B cell (primary cell): Measurements from ENCODE around the gene GUCA2B. TPM values are rescaled to one million over a fixed set of nuclear protein-coding genes. Genes with fewer than 3 reads are reported as not detected.

Experiments used
- ATAC-seq: fragments of 200-7000 bp; cut with Tn5 transposase; one replicate; pipeline ENCODE4 v1.10.0; 2021; ENCODE audit warnings: low read depth, mild to moderate bottlenecking, moderate number of reproducible peaks, moderate library complexity
- CTCF ChIA-PET: fragments of 350-600 bp; sonication (Branson Sonifier 250); formaldehyde crosslinking; loops from one replicate; lab custom pipeline; 2021; ENCODE audit warnings: antibody characterized with exemption, inconsistent platforms; lab: Charles Lee
- POLR2A ChIA-PET: fragments of 350-600 bp; sonication (Branson Sonifier 250); formaldehyde crosslinking; loops from one replicate; lab custom pipeline; 2021; ENCODE audit warnings: antibody characterized with exemption; lab: Charles Lee
- DNase-seq: peaks from one replicate; pipeline ENCODE4 v3.0.0; 2013
- H2AFZ ChIP-seq: 2 replicates; pipeline ENCODE4 v1.6.1; 2012; ENCODE audit warnings: mild to moderate bottlenecking, low read depth, low read length; ENCODE audit not compliant: insufficient read depth, poor library complexity, severe bottlenecking
- H3K27ac ChIP-seq, 2 donors: 1 replicate in 1 of 2; 2 replicates in 1 of 2; pipeline ENCODE4 v1.5.1; 2012 to 2013; ENCODE audit warnings: low read length in 2 of 2, mild to moderate bottlenecking in 2 of 2, moderate library complexity in 1 of 2
- H3K27me3 ChIP-seq, 4 experiments: fragments of 200-600 bp in 1 of 4; sonication (generic) in 1 of 4; replicated peaks in 1 of 4; 1 replicate in 2 of 4; 2 replicates in 2 of 4; pipeline versions ENCODE4 v1.6.1 to v1.7.0; 2013 to 2016; ENCODE audit warnings: low read length in 3 of 4, mild to moderate bottlenecking in 2 of 4, mixed read lengths in 1 of 4, moderate library complexity in 1 of 4; ENCODE audit not compliant: insufficient read depth in 4 of 4, control insufficient read depth in 3 of 4; ENCODE audit errors: control extremely low read depth in 1 of 4
- H3K36me3 ChIP-seq, 2 experiments: replicated peaks in 1 of 2; 1 replicate in 1 of 2; 2 replicates in 1 of 2; pipeline versions ENCODE4 v1.6.1 to v1.7.1; 2013; ENCODE audit warnings: low read length in 1 of 2; ENCODE audit not compliant: insufficient read depth in 2 of 2, control insufficient read depth in 1 of 2; ENCODE audit errors: control extremely low read depth in 1 of 2, extremely low read depth in 1 of 2
- H3K4me1 ChIP-seq, 2 donors: fragments of 200-600 bp in 1 of 2; sonication (generic) in 1 of 2; 1 replicate in 1 of 2; 2 replicates in 1 of 2; pipeline versions ENCODE4 v1.5.1 to v1.6.1; 2013 to 2017; ENCODE audit warnings: low read length in 2 of 2; ENCODE audit not compliant: control insufficient read depth in 2 of 2, insufficient read depth in 2 of 2
- H3K4me2 ChIP-seq: replicated peaks from 2 replicates; pipeline ENCODE3; 2012; ENCODE audit warnings: mild to moderate bottlenecking, low read depth, low read length; ENCODE audit not compliant: poor library complexity, severe bottlenecking
- H3K4me3 ChIP-seq, 5 experiments: fragments of 200-600 bp in 1 of 5; sonication (generic) in 1 of 5; 1 replicate in 3 of 5; 2 replicates in 2 of 5; pipeline versions ENCODE4 v1.5.1 to v1.7.0; 2011 to 2016; ENCODE audit warnings: low read length in 4 of 5, mild to moderate bottlenecking in 4 of 5, low read depth in 2 of 5, control low read depth in 1 of 5, moderate library complexity in 1 of 5; ENCODE audit not compliant: insufficient read depth in 1 of 5; ENCODE audit errors: control extremely low read depth in 1 of 5, extremely low read depth in 1 of 5
- H3K79me2 ChIP-seq: fragments of 200-600 bp; sonication (generic); one replicate; pipeline ENCODE4 v1.6.0; 2016; ENCODE audit warnings: low read length; ENCODE audit not compliant: control insufficient read depth, insufficient read depth
- H3K9ac ChIP-seq: fragments of 200-600 bp; sonication (generic); 2 replicates; pipeline ENCODE4 v1.6.1; 2017; ENCODE audit warnings: mild to moderate bottlenecking, low read length, moderate library complexity
- H3K9me3 ChIP-seq, 3 donors: one replicate each; pipeline versions ENCODE4 v1.6.1 to v1.7.1; 2013; ENCODE audit warnings: low read length in 2 of 3; ENCODE audit not compliant: control insufficient read depth in 2 of 3, insufficient read depth in 1 of 3; ENCODE audit errors: control extremely low read depth in 1 of 3
- H4K20me1 ChIP-seq: 2 replicates; pipeline ENCODE4 v1.6.0; 2012; ENCODE audit warnings: mild to moderate bottlenecking, low read length; ENCODE audit not compliant: insufficient read depth, control insufficient read depth, poor library complexity, severe bottlenecking
- H3K27ac Mint-ChIP-seq: one replicate; pipeline ENCODE4 v1.8.0; 2021; ENCODE audit warnings: mixed read lengths
- H3K27me3 Mint-ChIP-seq: one replicate; pipeline ENCODE4 v1.8.0; 2021; ENCODE audit warnings: mixed read lengths
- H3K4me1 Mint-ChIP-seq: one replicate; pipeline ENCODE4 v1.8.0; 2021; ENCODE audit warnings: mixed read lengths
- H3K4me3 Mint-ChIP-seq: one replicate; pipeline ENCODE4 v1.8.0; 2021; ENCODE audit warnings: mixed read lengths
- H3K9me3 Mint-ChIP-seq: one replicate; pipeline ENCODE4 v1.8.0; 2022; ENCODE audit warnings: mixed read lengths; ENCODE audit not compliant: insufficient read depth
- CTCF ChIP-seq: fragments of 200-600 bp; IDR thresholded peaks from one replicate; pipeline ENCODE4 v1.8.0; 2022; ENCODE audit warnings: antibody characterized with exemption, mild to moderate bottlenecking
- EZH2 ChIP-seq: IDR thresholded peaks from 2 replicates; pipeline ENCODE4 v1.6.1; 2012; ENCODE audit warnings: borderline replicate concordance, low read depth, mild to moderate bottlenecking, moderate library complexity, low read length; ENCODE audit not compliant: insufficient read depth, poor library complexity, severe bottlenecking
- WGBS: methylation state at CpG from one replicate; pipeline ENCODE4 v1.1.5; 2013; ENCODE audit warnings: missing lambda C conversion rate; ENCODE audit not compliant: insufficient coverage; 5-methylcytosine and 5-hydroxymethylcytosine counted together
- intact Hi-C: fragments of 100-400 bp; cut with micrococcal nuclease; formaldehyde crosslinking; loops from one replicate; pipeline ENCODE4 v1.10.0; 2022
- polyA plus RNA-seq: library from polyadenylated mRNA; depleted of rRNA; stranded (reverse); fragments of >200 nt; gene quantifications from 2 replicates; pipeline ENCODE4 v1.2.3, GENCODE V29; 2012
- total RNA-seq, 2 donors: library from RNA; stranded (reverse); fragments of 120-200 nt in 1 of 2; gene quantifications; 1 replicate in 1 of 2; 2 replicates in 1 of 2; pipeline versions ENCODE4 v1.2.3 to v1.2.4, GENCODE V29; 2013 to 2022

The GUCA2B gene
- total and polyA plus RNA-seq, 2 donors (not counting 1 experiment from before 2014, with no cell fraction given) = not detected

DNA sequence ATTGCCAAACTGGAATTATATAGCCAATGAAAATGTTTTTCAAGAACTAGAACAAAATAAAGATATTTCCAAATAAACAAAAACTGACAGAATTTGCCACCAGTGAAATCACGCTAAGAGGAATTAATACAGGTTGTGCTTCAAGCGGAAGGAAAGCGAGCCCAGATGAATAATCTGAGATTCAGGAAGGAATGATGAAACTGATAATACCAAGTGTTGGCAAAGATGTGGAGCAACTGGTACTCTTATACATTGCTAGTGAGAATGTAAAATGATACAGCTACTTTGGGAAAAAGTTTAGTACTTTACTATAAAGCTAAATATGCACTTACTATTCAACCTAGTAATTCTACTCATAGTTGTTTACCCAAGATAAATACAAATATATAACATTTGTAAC lies 30.8 kb upstream of the GUCA2B start:
- DNase-seq (no peak), ATAC-seq (no peak)
- no peak overlapping the region for H3K4me2 ChIP-seq
- no peaks in the 10 kb centered on the region for H3K9me3 ChIP-seq
- H3K9ac ChIP-seq = no peak overlapping the region
- intact Hi-C loops = no loop called here
- no peaks in the 10 kb centered on the region for H4K20me1 ChIP-seq
- peaks cover 0 to 2% (median 0%) of the 10 kb centered on the region in 4 experiments for H3K27me3 ChIP-seq
- H3K4me3 ChIP-seq = no peak overlapping the region
- ChIA-PET CTCF (no interaction called here), POLR2A (no interaction called here)
- H3K79me2 ChIP-seq = no peaks in the 10 kb centered on the region
- no peaks in the 10 kb centered on the region for H3K4me1 ChIP-seq
- H3K9me3 Mint-ChIP-seq = no peaks in the 10 kb centered on the region
- no peak overlapping the region for H3K27ac ChIP-seq
- no peak for TF ChIP-seq EZH2
- no peak for TF ChIP-seq CTCF
- H2AFZ ChIP-seq = no peak overlapping the region
- H3K27me3 Mint-ChIP-seq = peaks cover 24% of the 10 kb centered on the region
- H3K4me3 Mint-ChIP-seq = no peak overlapping the region
- WGBS = 100% methylated on average over 3 of the region's 3 CpGs
- H3K4me1 Mint-ChIP-seq = no peaks in the 10 kb centered on the region
- no peak overlapping the region for H3K27ac Mint-ChIP-seq
- H3K36me3 ChIP-seq = no peaks in the 10 kb centered on the region

- intact Hi-C loops = no loop called here
- ChIA-PET POLR2A (no interaction called here), CTCF (no interaction called here)
- ATAC-seq = no peak
- no peak overlapping the region for H3K27ac ChIP-seq
- H3K9ac ChIP-seq = no peak overlapping the region
- Mint-ChIP-seq H3K4me3 (no peak overlapping the region), H3K4me1 (no peaks in the 10 kb centered on the region), H3K9me3 (no peaks in the 10 kb centered on the region), H3K27me3 (peaks cover 34% of the 10 kb centered on the region), H3K27ac (no peak overlapping the region)
- H2AFZ ChIP-seq = no peak overlapping the region
- no peak for TF ChIP-seq EZH2
- no peak for TF ChIP-seq CTCF
- H4K20me1 ChIP-seq = no peaks in the 10 kb centered on the region
- H3K9me3 ChIP-seq = no peaks in the 10 kb centered on the region
- no peaks in the 10 kb centered on the region for H3K4me1 ChIP-seq
- no peak for DNase-seq
- H3K4me3 ChIP-seq = no peak overlapping the region
- no peaks in the 10 kb centered on the region for H3K36me3 ChIP-seq
- WGBS = no CpG with 5 or more reads among the region's 1 CpG
- H3K27me3 ChIP-seq = peaks cover 0 to 5% (median 1%) of the 10 kb centered on the region in 4 experiments
- no peaks in the 10 kb centered on the region for H3K79me2 ChIP-seq
- no peak overlapping the region for H3K4me2 ChIP-seq
Observed at GRCh38 chr1:42125552-42125951, 27.7 kb upstream of the GUCA2B start.
